Measurements from ENCODE around the gene ST8SIA6. TPM values are rescaled to one million over a fixed set of nuclear protein-coding genes. Genes with fewer than 3 reads are reported as not detected.

ST8SIA6 gene
- total RNA-seq, 1 donor from 2014 or later, result 5.1 TPM

GRCh38 chr10:17356820-17357219 is 97.6 kb downstream of the ST8SIA6 start:
- no peak for TF ChIP-seq EZH2phosphoT487 (IDR thresholded peaks at IDR 0.05)
- Histone ChIP-seq H3K27ac (no peak overlapping the region), H3K9ac (no peak overlapping the region), H3K4me2 (no peak overlapping the region), H3K4me1 (no peaks in the 10 kb centered on the region), H3K27me3 (no peaks in the 10 kb centered on the region), H3K4me3 (no peak overlapping the region), H4K20me1 (ENCODE audit: low read depth) (no peaks in the 10 kb centered on the region), H2AFZ (replicated peaks) (no peak overlapping the region), H3K36me3 (no peaks in the 10 kb centered on the region), H3K79me2 (ENCODE audit: low read depth) (no peaks in the 10 kb centered on the region), H3K9me3 (ENCODE audit: low read depth) (no peaks in the 10 kb centered on the region), H3F3A (ENCODE audit: low read depth) (no peaks in the 10 kb centered on the region)
- DNase-seq (ENCODE audit: low spot score), result no peak
- Mint-ChIP-seq H3K4me1 (no peaks in the 10 kb centered on the region), H3K4me3 (no peak overlapping the region), H3K27me3 (ENCODE audit: insufficient read depth, low read depth) (no peaks in the 10 kb centered on the region), H3K36me3 (no peaks in the 10 kb centered on the region), H3K27ac (no peak overlapping the region), H3K9me3 (no peaks in the 10 kb centered on the region)

GRCh38 chr10:17354781-17355180 is 99.6 kb downstream of the ST8SIA6 start:
- H3K9me3 Mint-ChIP-seq, result no peaks in the 10 kb centered on the region
- H3K4me2 ChIP-seq, result no peak overlapping the region

GRCh38 chr10:17353568-17354300 is 100.7 kb downstream of the ST8SIA6 start:
- Mint-ChIP-seq H3K36me3 (no peaks in the 10 kb centered on the region), H3K27ac (no peak overlapping the region), H3K4me1 (no peaks in the 10 kb centered on the region), H3K9me3 (no peaks in the 10 kb centered on the region), H3K27me3 (ENCODE audit: insufficient read depth, low read depth) (no peaks in the 10 kb centered on the region), H3K4me3 (no peak overlapping the region)
- no peaks in the 10 kb centered on the region for H3F3A ChIP-seq (ENCODE audit: low read depth)
- H3K27ac ChIP-seq, result no peak overlapping the region
- no peaks in the 10 kb centered on the region for H4K20me1 ChIP-seq (ENCODE audit: low read depth)
- no peak for TF ChIP-seq CTCF (IDR thresholded peaks at IDR 0.05)
- TF ChIP-seq EZH2 (IDR thresholded peaks at IDR 0.05), result no peak
- TF ChIP-seq EZH2phosphoT487 (IDR thresholded peaks at IDR 0.05), result no peak
- H3K4me1 ChIP-seq, result no peaks in the 10 kb centered on the region
- no peak overlapping the region for H3K4me2 ChIP-seq
- no peaks in the 10 kb centered on the region for H3K27me3 ChIP-seq
- no peaks in the 10 kb centered on the region for H3K79me2 ChIP-seq (ENCODE audit: low read depth)
- no peak for DNase-seq (ENCODE audit: low spot score)
- no peak overlapping the region for H3K9ac ChIP-seq
- no peak overlapping the region for H3K4me3 ChIP-seq
- no peak overlapping the region for H2AFZ ChIP-seq (replicated peaks)
- no peaks in the 10 kb centered on the region for H3K9me3 ChIP-seq (ENCODE audit: low read depth)
- no peaks in the 10 kb centered on the region for H3K36me3 ChIP-seq

More at GRCh38 chr10:17354781-17355180, 99.6 kb downstream of the ST8SIA6 start:
- DNase-seq (ENCODE audit: low spot score), result no peak
- Histone ChIP-seq H3K9me3 (ENCODE audit: low read depth) (no peaks in the 10 kb centered on the region), H2AFZ (replicated peaks) (no peak overlapping the region), H3K4me3 (no peak overlapping the region), H3K4me1 (no peaks in the 10 kb centered on the region), H3K9ac (no peak overlapping the region), H3F3A (ENCODE audit: low read depth) (no peaks in the 10 kb centered on the region), H3K36me3 (no peaks in the 10 kb centered on the region), H4K20me1 (ENCODE audit: low read depth) (no peaks in the 10 kb centered on the region), H3K27me3 (no peaks in the 10 kb centered on the region), H3K79me2 (ENCODE audit: low read depth) (no peaks in the 10 kb centered on the region), H3K27ac (no peak overlapping the region)
- H3K27me3 Mint-ChIP-seq (ENCODE audit: insufficient read depth, low read depth), result no peaks in the 10 kb centered on the region
- TF ChIP-seq EZH2 (IDR thresholded peaks at IDR 0.05) (no peak), EZH2phosphoT487 (IDR thresholded peaks at IDR 0.05) (no peak), CTCF (IDR thresholded peaks at IDR 0.05) (no peak)
- no peak overlapping the region for H3K27ac Mint-ChIP-seq
- H3K4me3 Mint-ChIP-seq, result no peak overlapping the region
- H3K36me3 Mint-ChIP-seq, result no peaks in the 10 kb centered on the region
- H3K4me1 Mint-ChIP-seq, result no peaks in the 10 kb centered on the region

GRCh38 chr10:17352583-17352982 is 101.8 kb downstream of the ST8SIA6 start:
- H3F3A ChIP-seq (ENCODE audit: low read depth), result no peaks in the 10 kb centered on the region
- no peaks in the 10 kb centered on the region for H3K36me3 ChIP-seq
- TF ChIP-seq EZH2phosphoT487 (IDR thresholded peaks at IDR 0.05) (no peak), CTCF (IDR thresholded peaks at IDR 0.05) (no peak), EZH2 (IDR thresholded peaks at IDR 0.05) (no peak)
- Mint-ChIP-seq H3K27me3 (ENCODE audit: insufficient read depth, low read depth) (no peaks in the 10 kb centered on the region), H3K4me1 (peaks cover 5% of the 10 kb centered on the region), H3K4me3 (no peak overlapping the region), H3K36me3 (no peaks in the 10 kb centered on the region), H3K27ac (no peak overlapping the region), H3K9me3 (no peaks in the 10 kb centered on the region)
- H3K4me1 ChIP-seq, result no peaks in the 10 kb centered on the region
- H3K27me3 ChIP-seq, result no peaks in the 10 kb centered on the region
- no peak for DNase-seq (ENCODE audit: low spot score)
- no peak overlapping the region for H3K4me3 ChIP-seq
- H3K9me3 ChIP-seq (ENCODE audit: low read depth), result no peaks in the 10 kb centered on the region
- H3K9ac ChIP-seq, result no peak overlapping the region
- no peak overlapping the region for H3K27ac ChIP-seq
- no peak overlapping the region for H2AFZ ChIP-seq (replicated peaks)
- H3K4me2 ChIP-seq, result no peak overlapping the region
- no peaks in the 10 kb centered on the region for H3K79me2 ChIP-seq (ENCODE audit: low read depth)
- H4K20me1 ChIP-seq (ENCODE audit: low read depth), result no peaks in the 10 kb centered on the region
